ENCODE results near the gene LSP1.

- no peak for TF ChIP-seq POLR2A (IDR thresholded peaks at IDR 0.05; ENCODE audit: low read length)
- no peak for TF ChIP-seq GATA1 (IDR thresholded peaks at IDR 0.05; ENCODE audit: low read depth, low read length)
These were observed 37.3 kb downstream of the LSP1 start for GRCh38 chr11:1889941-1890855.
